CD14-positive monocyte (primary cell): ENCODE results near the gene PCGF5. TPM values are rescaled to one million over a fixed set of nuclear protein-coding genes. Genes with fewer than 3 reads are reported as not detected.

Source experiments
- DNase-seq, 3 donors: peaks; one replicate each; pipeline ENCODE4 v3.0.0-alpha.2; 2011 to 2022
- H2AFZ ChIP-seq: 2 replicates; pipeline ENCODE4 v1.6.0; 2012; ENCODE audit warnings: mild to moderate bottlenecking, low read depth, low read length, inconsistent platforms; ENCODE audit not compliant: insufficient read depth, poor library complexity, severe bottlenecking
- H3K27ac ChIP-seq, 2 donors: 1 replicate in 1 of 2; 2 replicates in 1 of 2; pipeline ENCODE4 v1.5.1; 2012 to 2013; ENCODE audit warnings: low read length in 2 of 2, control low read depth in 1 of 2, inconsistent platforms in 1 of 2, low read depth in 1 of 2, mild to moderate bottlenecking in 1 of 2
- H3K27me3 ChIP-seq, 2 donors: one replicate each; pipeline versions ENCODE4 v1.6.0 to v1.6.1; 2011 to 2013; ENCODE audit warnings: low read length in 2 of 2; ENCODE audit not compliant: control insufficient read depth in 2 of 2, insufficient read depth in 2 of 2
- H3K36me3 ChIP-seq, 2 donors: replicated peaks in 1 of 2; 1 replicate in 1 of 2; 2 replicates in 1 of 2; pipeline versions ENCODE4 v1.5.1 to v1.6.1; 2012 to 2013; ENCODE audit warnings: low read length in 2 of 2, control low read depth in 1 of 2, inconsistent platforms in 1 of 2, mild to moderate bottlenecking in 1 of 2; ENCODE audit not compliant: insufficient read depth in 2 of 2, control insufficient read depth in 1 of 2
- H3K4me1 ChIP-seq, 2 donors: 1 replicate in 1 of 2; 2 replicates in 1 of 2; pipeline versions ENCODE4 v1.5.1 to v1.6.1; 2012 to 2013; ENCODE audit warnings: low read length in 2 of 2, control low read depth in 1 of 2, inconsistent platforms in 1 of 2, mild to moderate bottlenecking in 1 of 2, moderate library complexity in 1 of 2; ENCODE audit not compliant: insufficient read depth in 2 of 2, control insufficient read depth in 1 of 2
- H3K4me2 ChIP-seq: replicated peaks from 2 replicates; pipeline ENCODE3; 2012; ENCODE audit warnings: low read length, moderate library complexity, mild to moderate bottlenecking; ENCODE audit not compliant: poor library complexity, severe bottlenecking; ENCODE audit errors: extremely low read depth
- H3K4me3 ChIP-seq, 3 experiments: fragments of 200-600 bp in 1 of 3; sonication (generic) in 1 of 3; replicated peaks in 1 of 3; 1 replicate in 2 of 3; 2 replicates in 1 of 3; pipeline ENCODE4 v1.5.1; 2011 to 2013; ENCODE audit warnings: low read length in 3 of 3, mild to moderate bottlenecking in 3 of 3, control low read depth in 2 of 3, low read depth in 2 of 3, inconsistent platforms in 1 of 3, moderate library complexity in 1 of 3
- H3K79me2 ChIP-seq: 2 replicates; pipeline ENCODE4 v1.6.0; 2012; ENCODE audit warnings: mild to moderate bottlenecking, control low read depth, inconsistent platforms, low read length, moderate library complexity; ENCODE audit not compliant: insufficient read depth
- H3K9ac ChIP-seq: 2 replicates; pipeline ENCODE4 v1.6.0; 2017; ENCODE audit warnings: low read length, mild to moderate bottlenecking; ENCODE audit not compliant: insufficient read depth, poor library complexity, severe bottlenecking
- H3K9me3 ChIP-seq, 2 donors: replicated peaks in 1 of 2; 1 replicate in 1 of 2; 2 replicates in 1 of 2; pipeline versions ENCODE4 v1.5.1 to v1.6.1; 2012 to 2013; ENCODE audit warnings: low read length in 2 of 2, control low read depth in 1 of 2; ENCODE audit not compliant: control insufficient read depth in 1 of 2, insufficient read depth in 1 of 2
- H4K20me1 ChIP-seq: 2 replicates; pipeline ENCODE4 v1.6.0; 2012; ENCODE audit warnings: mild to moderate bottlenecking, low read length, control low read depth, moderate library complexity; ENCODE audit not compliant: insufficient read depth
- H3K27ac Mint-ChIP-seq, 7 donors: one replicate each; pipeline ENCODE4 v1.8.0; 2020; ENCODE audit warnings: mild to moderate bottlenecking in 7 of 7, mixed read lengths in 7 of 7, moderate library complexity in 6 of 7, inconsistent platforms in 2 of 7
- H3K27me3 Mint-ChIP-seq, 3 donors: one replicate each; pipeline ENCODE4 v1.8.0; 2021 to 2022; ENCODE audit warnings: low read depth in 3 of 3, mild to moderate bottlenecking in 3 of 3, mixed read lengths in 3 of 3, moderate library complexity in 3 of 3, inconsistent platforms in 1 of 3
- H3K36me3 Mint-ChIP-seq, 2 donors: one replicate each; pipeline ENCODE4 v1.8.0; 2020; ENCODE audit warnings: mixed read lengths in 2 of 2, inconsistent platforms in 1 of 2, mild to moderate bottlenecking in 1 of 2
- H3K4me1 Mint-ChIP-seq: one replicate; pipeline ENCODE4 v1.8.0; 2020; ENCODE audit warnings: mild to moderate bottlenecking, mixed read lengths
- H3K4me3 Mint-ChIP-seq, 2 donors: one replicate each; pipeline ENCODE4 v1.8.0; 2020; ENCODE audit warnings: mild to moderate bottlenecking in 2 of 2, mixed read lengths in 2 of 2, moderate library complexity in 1 of 2
- H3K9me3 Mint-ChIP-seq, 7 donors: one replicate each; pipeline ENCODE4 v1.8.0; 2020 to 2022; ENCODE audit warnings: mixed read lengths in 7 of 7, mild to moderate bottlenecking in 6 of 7, moderate library complexity in 6 of 7, inconsistent platforms in 2 of 7
- WGBS: methylation state at CpG from one replicate; pipeline ENCODE4 v1.1.5; 2013; ENCODE audit warnings: missing lambda C conversion rate; ENCODE audit not compliant: insufficient coverage; 5-methylcytosine and 5-hydroxymethylcytosine counted together
- intact Hi-C, 2 donors: fragments of 100-400 bp; cut with micrococcal nuclease; formaldehyde crosslinking; loops; one replicate each; pipeline versions ENCODE4 v1.15.0 to v1.15.1; 2023
- polyA plus RNA-seq, 3 donors: library from polyadenylated mRNA; depleted of rRNA in 1 of 3; unstranded in 2 of 3; stranded (reverse) in 1 of 3; fragments of 300-500 nt in 2 of 3; fragments of >200 nt in 1 of 3; fragmentation: Illumina TruSeq in 2 of 3; gene quantifications; 1 replicate in 2 of 3; 2 replicates in 1 of 3; pipeline ENCODE4 v1.2.3, GENCODE V29; 2012 to 2021
- TF ChIP-seq, protein P1 (sequence below): fragments of 200-600 bp; IDR thresholded peaks from one replicate; pipeline ENCODE4 v1.8.0; 2022; ENCODE audit warnings: antibody characterized with exemption, mild to moderate bottlenecking

PCGF5 gene
- polyA plus RNA-seq, 3 donors: 55.2 to 80.3 (median 58.7) TPM

DNA sequence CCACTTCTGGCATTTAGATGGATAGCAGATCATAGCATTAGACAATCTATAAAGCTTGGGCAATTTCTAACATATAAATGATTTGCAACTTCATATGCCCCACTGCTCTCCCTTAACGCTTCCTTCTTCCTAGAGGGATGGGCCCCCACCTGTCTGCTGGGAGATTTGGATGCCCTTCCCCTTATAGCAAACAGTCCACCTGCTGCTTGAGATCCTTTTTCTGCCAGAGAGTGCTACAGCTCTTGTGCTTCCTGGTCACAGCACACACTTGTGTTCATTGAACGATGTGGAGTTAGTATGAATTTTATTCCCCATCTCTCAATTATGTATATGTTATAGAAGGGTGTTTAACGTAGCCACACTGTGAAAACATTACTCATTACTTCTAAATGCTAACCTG is 10.4 kb upstream of the PCGF5 start:
- no peak overlapping the region for H3K9ac ChIP-seq
- Mint-ChIP-seq H3K27ac (peak overlapping the region in 1 of 7 donors; percentile 1), H3K4me3 (no peak overlapping the region), H3K9me3 (no peaks in the 10 kb centered on the region), H3K36me3 (no peaks in the 10 kb centered on the region), H3K27me3 (peaks cover 0 to 7% (median 0%) of the 10 kb centered on the region in 3 donors), H3K4me1 (peaks cover 7% of the 10 kb centered on the region)
- H3K4me2 ChIP-seq: no peak overlapping the region
- H3K27ac ChIP-seq: no peak overlapping the region
- 100% methylated on average over 1 of the region's 3 CpGs for WGBS
- TF ChIP-seq, protein P1, sequence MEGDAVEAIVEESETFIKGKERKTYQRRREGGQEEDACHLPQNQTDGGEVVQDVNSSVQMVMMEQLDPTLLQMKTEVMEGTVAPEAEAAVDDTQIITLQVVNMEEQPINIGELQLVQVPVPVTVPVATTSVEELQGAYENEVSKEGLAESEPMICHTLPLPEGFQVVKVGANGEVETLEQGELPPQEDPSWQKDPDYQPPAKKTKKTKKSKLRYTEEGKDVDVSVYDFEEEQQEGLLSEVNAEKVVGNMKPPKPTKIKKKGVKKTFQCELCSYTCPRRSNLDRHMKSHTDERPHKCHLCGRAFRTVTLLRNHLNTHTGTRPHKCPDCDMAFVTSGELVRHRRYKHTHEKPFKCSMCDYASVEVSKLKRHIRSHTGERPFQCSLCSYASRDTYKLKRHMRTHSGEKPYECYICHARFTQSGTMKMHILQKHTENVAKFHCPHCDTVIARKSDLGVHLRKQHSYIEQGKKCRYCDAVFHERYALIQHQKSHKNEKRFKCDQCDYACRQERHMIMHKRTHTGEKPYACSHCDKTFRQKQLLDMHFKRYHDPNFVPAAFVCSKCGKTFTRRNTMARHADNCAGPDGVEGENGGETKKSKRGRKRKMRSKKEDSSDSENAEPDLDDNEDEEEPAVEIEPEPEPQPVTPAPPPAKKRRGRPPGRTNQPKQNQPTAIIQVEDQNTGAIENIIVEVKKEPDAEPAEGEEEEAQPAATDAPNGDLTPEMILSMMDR: no peak
- intact Hi-C loops: no loop called here
- no peaks in the 10 kb centered on the region for H4K20me1 ChIP-seq
- peaks cover under 1 to 6% of the 10 kb centered on the region in 2 donors for H3K4me1 ChIP-seq
- peaks cover 0 to 3% of the 10 kb centered on the region in 2 donors for H3K27me3 ChIP-seq
- no peak overlapping the region for H2AFZ ChIP-seq
- H3K4me3 ChIP-seq: no peak overlapping the region
- no peaks in the 10 kb centered on the region for H3K36me3 ChIP-seq
- no peak for DNase-seq
- no peaks in the 10 kb centered on the region for H3K9me3 ChIP-seq
- no peaks in the 10 kb centered on the region for H3K79me2 ChIP-seq

DNA sequence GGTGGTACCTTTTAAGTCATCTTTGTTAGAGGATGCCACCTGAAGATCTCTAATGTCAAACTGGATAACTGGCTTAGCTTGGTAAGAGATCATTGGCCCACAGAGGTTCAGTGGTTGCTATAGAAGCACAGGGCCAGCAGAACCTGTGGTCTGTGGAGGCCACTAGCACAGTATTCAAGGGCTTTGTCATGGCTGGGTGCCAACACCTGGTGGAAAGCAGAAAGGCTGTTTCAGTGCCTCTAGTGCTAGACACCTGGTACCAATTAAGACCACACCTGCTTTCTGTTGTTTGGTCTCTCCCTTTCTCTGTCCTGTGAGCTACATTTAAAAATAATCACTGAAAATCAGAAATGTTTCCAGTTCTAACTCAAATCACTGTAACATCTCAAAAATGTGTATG is 10.0 kb upstream of the PCGF5 start:
- H2AFZ ChIP-seq: no peak overlapping the region
- no peak overlapping the region for H3K27ac ChIP-seq
- Mint-ChIP-seq H3K27me3 (peaks cover 0 to 7% (median 0%) of the 10 kb centered on the region in 3 donors), H3K27ac (no peak overlapping the region), H3K36me3 (no peaks in the 10 kb centered on the region), H3K4me3 (no peak overlapping the region), H3K4me1 (peaks cover 11% of the 10 kb centered on the region), H3K9me3 (no peaks in the 10 kb centered on the region)
- no peak overlapping the region for H3K9ac ChIP-seq
- H3K27me3 ChIP-seq: peaks cover 0 to 3% of the 10 kb centered on the region in 2 donors
- no peak for DNase-seq
- TF ChIP-seq, protein P1: no peak
- no peaks in the 10 kb centered on the region for H4K20me1 ChIP-seq
- H3K36me3 ChIP-seq: no peaks in the 10 kb centered on the region
- H3K79me2 ChIP-seq: no peaks in the 10 kb centered on the region
- intact Hi-C loops: no loop called here
- H3K4me2 ChIP-seq: no peak overlapping the region
- peaks cover 4 to 11% of the 10 kb centered on the region in 2 donors for H3K4me1 ChIP-seq
- no peak overlapping the region for H3K4me3 ChIP-seq
- H3K9me3 ChIP-seq: no peaks in the 10 kb centered on the region
